GM21825 (cell line): ENCODE measurements around the gene KIF20A.
"Not testable (repeated sequence)": the region's sequence is repeated elsewhere in the genome, so short reads cannot be mapped to it uniquely, and the experiment has no call there.

Source experiments
- ATAC-seq: cut with Tn5 transposase; IDR thresholded peaks from one replicate; pipeline ENCODE4 v1.9.1; 2021; ENCODE audit warnings: mild to moderate bottlenecking, moderate library complexity; ENCODE audit not compliant: unreplicated experiment

The KIF20A gene

DNA sequence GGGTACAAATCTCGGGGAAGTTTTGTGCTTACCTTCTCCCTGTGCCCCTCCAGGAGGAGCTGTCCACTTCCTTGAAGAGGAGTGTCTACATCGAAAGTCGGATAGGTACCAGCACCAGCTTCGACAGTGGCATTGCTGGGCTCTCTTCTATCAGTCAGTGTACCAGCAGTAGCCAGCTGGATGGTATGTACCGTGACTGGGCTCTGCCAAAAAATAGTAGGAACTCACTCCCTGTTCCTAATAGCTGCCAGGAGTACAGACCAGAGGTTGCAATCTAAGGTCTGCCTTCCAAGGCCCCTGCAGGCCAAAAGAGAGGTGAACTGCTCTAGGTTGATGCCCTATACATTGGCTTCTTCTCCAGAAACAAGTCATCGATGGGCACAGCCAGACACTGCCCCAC lies 3.9 kb downstream of the KIF20A start:
- no peak for ATAC-seq

DNA sequence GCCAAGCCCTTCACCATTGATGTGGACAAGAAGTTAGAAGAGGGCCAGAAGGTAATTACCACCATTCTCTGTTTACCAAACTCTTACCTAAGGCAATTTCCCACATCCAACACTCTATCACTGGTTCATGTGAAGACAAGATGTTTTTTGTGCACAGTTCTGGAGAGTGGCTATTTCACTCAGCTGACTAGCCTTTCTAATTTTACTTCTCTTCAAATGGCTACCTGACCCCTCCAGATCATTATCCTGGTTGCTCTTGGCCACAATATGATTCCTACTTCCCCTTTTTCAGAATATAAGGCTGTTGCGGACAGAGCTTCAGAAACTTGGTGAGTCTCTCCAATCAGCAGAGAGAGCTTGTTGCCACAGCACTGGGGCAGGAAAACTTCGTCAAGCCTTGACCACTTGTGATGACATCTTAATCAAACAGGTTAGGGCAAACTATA lies 7.1 kb downstream of the KIF20A start:
- ATAC-seq: no peak

DNA sequence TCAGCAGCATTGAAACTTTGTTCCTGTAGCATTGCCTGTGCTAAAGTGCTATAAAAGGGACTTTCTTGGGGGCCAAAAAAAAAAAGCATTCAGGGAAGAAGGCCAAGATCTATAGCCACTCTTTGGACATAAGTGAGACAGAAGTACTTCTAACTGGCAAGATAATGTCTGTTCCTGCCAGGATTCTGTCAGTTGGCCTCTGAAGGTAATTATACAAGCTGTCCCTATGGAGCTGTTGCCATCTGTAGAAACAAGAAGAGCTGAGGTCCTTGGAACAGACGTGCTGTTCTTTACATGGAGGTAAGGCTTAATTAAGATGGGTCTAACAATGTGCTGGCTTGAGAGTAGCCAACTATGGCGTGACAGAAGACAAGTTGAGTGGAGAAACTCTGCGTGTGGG lies 9.7 kb downstream of the KIF20A start:
- ATAC-seq: no peak

DNA sequence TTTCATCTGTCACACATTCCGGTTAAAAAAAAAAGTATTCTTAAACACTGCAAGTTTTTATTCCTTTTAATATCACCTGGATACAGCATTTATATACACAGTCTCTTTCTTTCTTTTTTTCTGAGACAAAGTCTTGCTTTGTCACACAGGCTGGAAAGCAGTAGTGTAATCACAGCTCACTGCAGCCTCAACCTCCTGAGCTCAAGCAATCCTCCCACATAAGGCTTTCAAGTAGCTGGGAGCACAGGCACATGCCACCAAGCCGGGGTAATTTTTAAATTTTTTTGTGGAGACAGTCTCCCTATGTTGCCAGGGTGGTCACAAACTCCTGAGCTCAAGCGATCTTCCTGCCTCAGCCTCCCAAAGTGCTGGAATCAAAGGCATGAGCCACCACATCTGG lies 13.9 kb downstream of the KIF20A start:
- no peak for ATAC-seq

DNA sequence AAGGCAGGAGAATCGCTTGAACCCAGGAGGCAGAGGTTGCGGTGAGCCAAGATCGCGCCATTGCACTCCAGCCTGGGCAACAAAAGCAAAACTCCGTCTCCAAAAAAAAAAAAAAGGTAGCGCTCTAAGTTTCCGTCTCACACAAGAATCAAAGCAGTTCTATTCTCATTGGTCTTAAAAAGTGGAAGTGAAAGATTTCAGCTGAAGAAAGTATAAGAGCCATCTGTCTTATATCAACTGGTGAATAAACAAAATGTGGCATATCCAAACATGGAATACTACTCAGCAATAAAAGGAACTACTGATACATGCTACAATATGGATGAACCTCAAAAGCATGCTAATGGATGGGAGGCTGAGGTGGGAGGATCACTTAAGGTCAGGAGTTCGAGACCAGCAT lies 14.9 kb downstream of the KIF20A start:
- not testable (repeated sequence) for ATAC-seq

GRCh38 chr5:138210985-138211384 lies 32.1 kb downstream of the KIF20A start:
- ATAC-seq: no peak

DNA sequence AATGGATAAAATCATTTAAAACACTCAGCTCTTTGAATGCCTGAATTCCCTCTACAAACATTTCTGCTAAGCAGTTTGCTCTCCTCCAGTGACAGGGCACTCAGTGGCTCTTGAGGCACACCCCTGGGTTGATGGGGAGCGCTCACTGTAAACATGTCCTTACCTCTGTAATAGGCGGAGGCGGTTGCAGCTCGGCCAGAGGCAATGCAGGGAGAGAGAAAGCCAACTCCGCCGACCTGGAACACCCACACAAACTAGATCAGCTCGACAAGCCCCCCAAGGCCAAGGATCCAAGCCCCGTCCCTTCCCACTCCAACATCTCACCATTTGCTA lies 33.9 kb downstream of the KIF20A start:
- ATAC-seq: peak; percentile 20

DNA sequence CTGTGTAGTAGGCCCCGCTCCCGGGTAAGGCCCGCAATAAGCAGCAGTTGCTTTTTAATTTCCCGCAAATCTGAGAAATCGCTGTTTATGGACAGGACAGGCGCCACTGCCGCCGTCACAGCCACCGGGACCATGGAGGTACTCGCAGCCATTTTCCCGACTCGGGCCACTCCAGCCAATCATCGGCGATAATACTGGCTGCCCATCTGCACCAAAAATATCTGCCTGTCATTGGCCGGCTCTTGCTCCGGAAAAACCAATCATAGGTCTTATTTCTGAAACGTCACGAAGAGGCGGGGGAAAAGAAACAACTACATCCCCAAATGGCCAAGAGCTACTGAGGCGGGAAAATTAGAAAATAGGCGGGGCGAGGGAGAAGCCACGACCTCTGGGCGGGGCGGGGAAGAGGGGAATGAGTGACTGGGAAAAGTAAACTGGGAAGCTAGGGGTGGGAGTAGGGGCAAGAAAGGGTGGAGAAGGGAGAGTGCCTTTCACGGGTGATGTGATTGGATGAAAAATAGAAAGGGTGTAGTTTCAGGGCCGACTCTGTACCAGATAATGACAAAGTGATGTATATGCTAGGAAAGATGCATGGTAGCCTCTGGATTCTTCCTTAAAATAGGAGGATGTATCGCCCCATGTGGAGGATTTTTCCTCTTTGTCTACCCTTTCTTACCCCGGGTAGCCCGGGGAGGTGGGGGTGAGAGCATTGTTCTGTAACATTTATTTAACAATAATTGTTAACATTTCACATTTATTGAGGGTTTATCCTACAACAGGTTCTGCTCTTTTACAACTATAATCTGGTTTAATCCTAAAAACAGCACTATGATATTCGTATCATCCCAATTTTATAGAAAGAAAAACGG lies 34.5 kb downstream of the KIF20A start, which contains the start of gene CDC23:
Gene CDC23, minus strand, starts transcription at position 163 of the 869 bp plus-strand sequence. Its CDS starts 11 bp downstream, at position 152.
- ATAC-seq: peak; percentile 94

DNA sequence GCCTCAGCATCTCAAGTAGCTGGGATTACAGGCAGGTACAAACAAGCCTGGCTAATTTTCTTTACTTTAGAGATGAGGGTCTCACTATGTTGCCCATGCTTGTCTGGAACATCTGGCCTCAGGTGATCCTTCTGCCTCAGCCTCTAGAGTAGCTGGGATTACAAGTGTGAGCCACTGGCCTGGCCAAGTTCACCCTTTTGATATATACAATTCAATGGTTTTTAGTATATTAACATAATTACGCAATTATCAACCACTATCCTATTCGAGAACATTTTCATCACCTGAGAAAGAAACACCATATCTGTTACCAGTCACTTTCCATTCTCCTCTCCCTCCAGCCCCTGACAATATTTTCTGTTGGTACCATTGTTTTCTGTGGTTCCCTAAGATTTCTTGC lies 37.9 kb downstream of the KIF20A start:
- no peak for ATAC-seq

GRCh38 chr5:138223532-138223931 lies 44.6 kb downstream of the KIF20A start:
- ATAC-seq: no peak

DNA sequence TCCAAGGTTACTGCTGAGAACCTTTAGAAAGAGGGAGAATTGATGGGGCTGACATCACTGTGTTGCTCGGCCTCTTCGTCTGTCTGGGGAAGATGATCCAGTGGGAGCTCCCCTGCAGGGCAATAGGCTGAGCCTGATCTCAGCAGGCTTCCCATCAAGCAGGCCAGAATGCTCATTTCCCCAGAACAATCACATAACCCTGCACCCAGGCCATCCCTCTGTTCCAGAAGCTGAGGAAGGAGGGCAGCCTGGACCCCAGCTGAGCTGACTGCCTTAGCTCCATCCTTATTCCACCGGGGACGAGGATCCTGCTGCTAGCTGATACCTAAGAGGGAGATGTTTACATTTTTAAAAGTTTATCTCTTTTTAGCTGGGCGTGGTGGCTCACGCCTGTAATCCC lies 45.8 kb downstream of the KIF20A start:
- ATAC-seq: no peak

DNA sequence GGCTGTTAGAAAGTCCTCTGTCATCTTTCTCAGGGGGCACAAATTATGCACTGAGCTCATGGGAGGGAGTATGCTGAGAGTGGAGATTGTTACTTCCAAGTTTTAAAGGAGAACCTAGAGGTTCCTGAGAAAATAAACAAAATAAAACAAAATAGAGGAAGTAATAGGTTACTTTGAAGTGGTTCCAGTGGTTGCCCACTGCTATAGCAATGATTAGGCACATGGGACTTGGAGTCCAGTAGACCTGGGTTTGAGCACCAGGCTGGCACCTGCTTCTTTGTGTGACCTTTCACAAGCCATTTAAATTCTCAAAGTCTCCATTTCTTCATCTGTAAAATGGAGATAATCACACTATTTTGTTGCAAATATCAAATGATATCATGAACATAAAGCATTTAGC lies 48.0 kb downstream of the KIF20A start:
- no peak for ATAC-seq

GRCh38 chr5:138229387-138229786 lies 50.5 kb downstream of the KIF20A start:
- no peak for ATAC-seq

GRCh38 chr5:138230261-138230660 lies 51.3 kb downstream of the KIF20A start:
- no peak for ATAC-seq

- no peak for ATAC-seq
Measured at GRCh38 chr5:138230981-138231589, 52.2 kb downstream of the KIF20A start.

- ATAC-seq: no peak
Measured at GRCh38 chr5:138233280-138233679, 54.4 kb downstream of the KIF20A start.

DNA sequence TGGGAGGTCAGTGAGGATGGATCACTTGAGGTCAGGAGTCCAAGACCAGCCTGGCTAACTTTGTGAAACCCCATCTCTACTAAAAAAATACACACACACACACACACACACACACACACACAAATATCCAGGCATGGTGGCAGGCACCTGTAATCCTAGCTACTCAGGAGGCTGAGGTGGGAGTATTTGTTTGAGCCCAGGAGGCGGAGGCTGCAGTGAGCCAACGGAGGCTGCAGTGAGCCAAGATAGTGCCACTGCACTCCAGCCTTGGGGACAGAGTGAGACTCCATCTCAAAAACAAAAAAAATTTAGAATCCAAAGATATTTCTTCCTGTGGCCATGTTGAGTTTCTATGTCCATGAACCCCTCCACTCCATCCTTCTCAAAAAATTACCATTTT lies 55.7 kb downstream of the KIF20A start:
- ATAC-seq: no peak
